HCT116 (cell line): ENCODE results near the gene CSNK2A1. TPM values are rescaled to one million over a fixed set of nuclear protein-coding genes. Genes with fewer than 3 reads are reported as not detected.

ENCODE experiments used
- ATAC-seq: fragments of 200-7000 bp; cut with Tn5 transposase; 2 replicates; pipeline ENCODE4 v1.9.1; 2020; ENCODE audit warnings: mild to moderate bottlenecking, moderate library complexity
- BruUV-seq: library from RNA; stranded (reverse); fragments of 400-500 nt; replicated peaks from 2 replicates; lab custom pipeline; 2021; lab: Mats Ljungman, UMichigan
- CTCF ChIA-PET: fragments of 300-600 bp; sonication (Branson Sonifier 250); formaldehyde crosslinking; loops from one replicate; lab custom pipeline; 2021; ENCODE audit warnings: antibody characterized with exemption; lab: Charles Lee
- POLR2A ChIA-PET: fragments of 300-600, 350-600 bp; sonication (Branson Sonifier 250); formaldehyde crosslinking; loops from one replicate; lab custom pipeline; 2021; ENCODE audit warnings: antibody characterized with exemption; lab: Charles Lee
- RAD21 ChIA-PET, 2 experiments: fragments of 300-600 bp; sonication (Branson Sonifier 250); formaldehyde crosslinking; loops; one replicate each; lab custom pipeline; 2023; ENCODE audit warnings: low total read pairs in 2 of 2; ENCODE audit not compliant: uncharacterized antibody in 2 of 2, unreplicated experiment in 2 of 2, low non-redundant PET in 1 of 2; lab: Charles Lee
- DNase-seq: peaks from one replicate; pipeline ENCODE4 v3.0.0-alpha.2; 2010; ENCODE audit warnings: low read depth, low spot score
- H2AFZ ChIP-seq: fragments of 200-600 bp; shearing (Covaris generic), sonication (generic); 2 replicates; pipeline ENCODE4 v1.6.1; 2017; ENCODE audit warnings: low read depth, mixed run types, mixed read lengths, antibody characterized with exemption, low read length; ENCODE audit not compliant: poor library complexity, severe bottlenecking
- H3K27ac ChIP-seq: 2 replicates; pipeline ENCODE4 v1.5.1; 2012; ENCODE audit warnings: low read depth, low read length
- H3K27me3 ChIP-seq: fragments of 200-600 bp; sonication (generic); 2 replicates; pipeline ENCODE4 v1.6.1; 2016; ENCODE audit warnings: mixed run types, low read length, mixed read lengths; ENCODE audit not compliant: insufficient read depth
- H3K36me3 ChIP-seq, 2 experiments: fragments of 200-500 bp in 1 of 2; fragments of 200-600 bp in 1 of 2; sonication (Bioruptor generic) in 1 of 2; sonication (generic) in 1 of 2; 2 replicates each; pipeline versions ENCODE4 v1.5.1 to v1.6.1; 2014 to 2016; ENCODE audit warnings: low read length in 2 of 2, inconsistent platforms in 1 of 2, mixed read lengths in 1 of 2, mixed run types in 1 of 2; ENCODE audit not compliant: insufficient read depth in 2 of 2, control insufficient read depth in 1 of 2
- H3K4me1 ChIP-seq, 2 experiments: fragments of 200-600 bp in 1 of 2; sonication (generic) in 1 of 2; 2 replicates each; pipeline versions ENCODE4 v1.5.1 to v1.6.1; 2012 to 2017; ENCODE audit warnings: low read length in 2 of 2, inconsistent platforms in 1 of 2, mild to moderate bottlenecking in 1 of 2, mixed read lengths in 1 of 2, mixed run types in 1 of 2, moderate library complexity in 1 of 2; ENCODE audit not compliant: insufficient read depth in 2 of 2, control insufficient read depth in 1 of 2
- H3K4me2 ChIP-seq: fragments of 200-600 bp; sonication (generic); 2 replicates; pipeline ENCODE4 v1.6.1; 2017; ENCODE audit warnings: mixed run types, low read length, mixed read lengths
- H3K4me3 ChIP-seq, 2 experiments: fragments of 200-600 bp in 1 of 2; sonication (generic) in 1 of 2; replicated peaks in 1 of 2; 2 replicates each; pipeline ENCODE4 v1.5.1; 2011 to 2016; ENCODE audit warnings: low read length in 2 of 2, control low read depth in 1 of 2, low read depth in 1 of 2, mild to moderate bottlenecking in 1 of 2, mixed read lengths in 1 of 2, mixed run types in 1 of 2
- H3K79me2 ChIP-seq: fragments of 200-600 bp; sonication (generic); 2 replicates; pipeline ENCODE4 v1.6.1; 2017; ENCODE audit warnings: mild to moderate bottlenecking, mixed run types, low read length, moderate library complexity, mixed read lengths; ENCODE audit not compliant: insufficient read depth
- H3K9ac ChIP-seq: fragments of 200-600 bp; sonication (generic); 2 replicates; pipeline ENCODE4 v1.6.1; 2016; ENCODE audit warnings: low read length, mixed read lengths
- H3K9me2 ChIP-seq: fragments of 200-600 bp; sonication (generic), shearing (Covaris generic); 2 replicates; pipeline ENCODE4 v1.6.1; 2017; ENCODE audit warnings: mixed run types, mild to moderate bottlenecking, moderate library complexity; ENCODE audit not compliant: insufficient read depth
- H3K9me3 ChIP-seq, 2 experiments: fragments of 200-500 bp in 1 of 2; fragments of 200-600 bp in 1 of 2; sonication (Bioruptor generic) in 1 of 2; sonication (generic) in 1 of 2; 2 replicates each; pipeline ENCODE4 v1.6.1; 2014 to 2017; ENCODE audit warnings: low read length in 2 of 2, mixed read lengths in 2 of 2, inconsistent platforms in 1 of 2, low read depth in 1 of 2, mild to moderate bottlenecking in 1 of 2, mixed run types in 1 of 2, moderate library complexity in 1 of 2; ENCODE audit not compliant: control insufficient read depth in 1 of 2, insufficient read depth in 1 of 2
- H4K20me1 ChIP-seq: fragments of 200-600 bp; sonication (generic), shearing (Covaris generic); 2 replicates; pipeline ENCODE4 v1.6.1; 2017; ENCODE audit warnings: mixed run types, mild to moderate bottlenecking, moderate library complexity; ENCODE audit not compliant: insufficient read depth
- ATF3 ChIP-seq: IDR thresholded peaks from 2 replicates; pipeline ENCODE4 v1.6.1; 2012
- CBX3 ChIP-seq: IDR thresholded peaks from 2 replicates; pipeline ENCODE4 v1.6.1; 2012; ENCODE audit warnings: low read depth
- CEBPB ChIP-seq: IDR thresholded peaks from 2 replicates; pipeline ENCODE4 v1.6.1; 2012; ENCODE audit warnings: low read depth
- CTCF ChIP-seq, 3 experiments: fragments of 200-600 bp in 1 of 3; sonication (generic) in 1 of 3; IDR thresholded peaks in 2 of 3; conservative IDR thresholded peaks in 1 of 3; 2 replicates each; pipeline ENCODE4 v1.5.1; 2012 to 2017; ENCODE audit warnings: low read depth in 2 of 3, low read length in 2 of 3, antibody characterized with exemption in 1 of 3, borderline replicate concordance in 1 of 3, control low read depth in 1 of 3, mild to moderate bottlenecking in 1 of 3, mixed read lengths in 1 of 3, mixed run types in 1 of 3, moderate library complexity in 1 of 3; ENCODE audit not compliant: insufficient read depth in 1 of 3
- EGR1 ChIP-seq: IDR thresholded peaks from 2 replicates; pipeline ENCODE4 v1.6.1; 2012; ENCODE audit warnings: low read depth
- ELF1 ChIP-seq: IDR thresholded peaks from 2 replicates; pipeline ENCODE4 v1.6.1; 2012; ENCODE audit warnings: low read depth, borderline replicate concordance
- EZH2 ChIP-seq: fragments of 200-600 bp; sonication (generic); IDR thresholded peaks from 2 replicates; pipeline ENCODE4 v1.6.1; 2017; ENCODE audit warnings: antibody characterized with exemption, mixed run types
- FOSL1 ChIP-seq: IDR thresholded peaks from 2 replicates; pipeline ENCODE4 v1.6.1; 2012; ENCODE audit warnings: low read depth
- JUND ChIP-seq: IDR thresholded peaks from 2 replicates; pipeline ENCODE4 v1.6.1; 2012
- POLR2A ChIP-seq: IDR thresholded peaks from 2 replicates; pipeline ENCODE4 v1.7.0; 2011; ENCODE audit warnings: borderline replicate concordance; ENCODE audit not compliant: insufficient read depth, insufficient read length; ENCODE audit errors: extremely low read depth
- POLR2AphosphoS5 ChIP-seq: IDR thresholded peaks from 2 replicates; pipeline ENCODE4 v1.6.1; 2011; ENCODE audit warnings: mild to moderate bottlenecking, low read depth, low read length, moderate library complexity
- SIN3A ChIP-seq: IDR thresholded peaks from 2 replicates; pipeline ENCODE4 v1.6.1; 2012; ENCODE audit warnings: low read depth
- SP1 ChIP-seq: IDR thresholded peaks from 2 replicates; pipeline ENCODE4 v1.6.1; 2012; ENCODE audit warnings: low read depth
- SRF ChIP-seq: IDR thresholded peaks from 2 replicates; pipeline ENCODE4 v1.6.1; 2012; ENCODE audit warnings: low read depth
- YY1 ChIP-seq: IDR thresholded peaks from 2 replicates; pipeline ENCODE4 v1.6.1; 2011; ENCODE audit warnings: low read length, low read depth, moderate library complexity, mild to moderate bottlenecking; ENCODE audit not compliant: insufficient replicate concordance; ENCODE audit errors: extremely low read depth
- ZFX ChIP-seq: fragments of 450-650 bp; IDR thresholded peaks from 2 replicates; pipeline ENCODE4 v1.6.1; 2017
- ZNF274 ChIP-seq: fragments of 200-500 bp; sonication (Bioruptor generic); IDR thresholded peaks from 2 replicates; pipeline ENCODE4 v1.6.1; 2014; ENCODE audit warnings: mild to moderate bottlenecking, low read depth, low read length, inconsistent platforms
- intact Hi-C: fragments of 100-400 bp; cut with micrococcal nuclease; formaldehyde crosslinking; loops from 2 replicates; pipeline ENCODE4 v1.10.0; 2022
- total RNA-seq: library from RNA; stranded (reverse); gene quantifications from one replicate; pipeline ENCODE4 v1.2.1, GENCODE V29; 2021; ENCODE audit not compliant: unreplicated experiment
- TF ChIP-seq, protein P1 (sequence below): IDR thresholded peaks from 2 replicates; pipeline ENCODE4 v1.6.1; 2012

The CSNK2A1 gene
- total RNA-seq, 1 experiment from 2014 or later: 284 TPM

- TF ChIP-seq ATF3 (no peak), SP1 (peak; percentile 27; the same call in 1 of the 2 replicates), CEBPB (no peak), SRF (no peak)
Observed at GRCh38 chr20:584161-584970, 40.8 kb upstream of the CSNK2A1 start (continued).

DNA sequence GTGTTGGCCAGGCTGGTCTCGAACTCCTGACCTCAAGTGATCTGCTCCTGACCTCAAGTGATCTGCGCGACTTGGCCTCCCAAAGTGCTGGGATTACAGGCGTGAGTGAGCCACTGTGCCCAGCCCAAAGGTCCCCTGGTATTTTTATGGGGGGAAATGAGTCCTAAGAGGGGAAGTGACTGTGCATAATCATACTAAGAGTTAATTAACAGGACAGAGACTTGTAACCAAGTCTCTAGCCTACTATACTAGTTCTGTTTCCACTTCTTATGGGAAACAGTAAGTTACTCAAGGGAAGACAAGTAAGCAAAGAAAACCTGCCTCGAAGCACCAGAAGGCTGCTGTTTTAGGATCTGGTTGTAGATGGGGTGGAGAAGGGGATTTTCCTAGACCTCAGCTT lies 38.6 kb upstream of the CSNK2A1 start:
- ATAC-seq: no peak
- ChIA-PET POLR2A (no interaction called here), RAD21 (no interaction called here), CTCF (no interaction called here)
- H3K9ac ChIP-seq: no peak overlapping the region
- no peaks in the 10 kb centered on the region for H4K20me1 ChIP-seq
- no peak overlapping the region for H3K4me2 ChIP-seq
- H3K9me2 ChIP-seq: no peaks in the 10 kb centered on the region
- H3K27me3 ChIP-seq: no peaks in the 10 kb centered on the region
- no peak overlapping the region for H2AFZ ChIP-seq
- H3K4me3 ChIP-seq: no peak overlapping the region
- no peak for DNase-seq
- no TSS peak for BruUV-seq
- intact Hi-C loops: no loop called here
- TF ChIP-seq ZNF274 (no peak), CTCF (IDR thresholded peaks at IDR 0.05 in 2 of 3, conservative IDR thresholded peaks at IDR 0.05 in 1 of 3; ENCODE audit: borderline replicate concordance in 1 of 3, insufficient read depth in 1 of 3, low read depth in 2 of 3, low read length in 2 of 3) (no peak), ELF1 (no peak), POLR2AphosphoS5 (no peak), SP1 (no peak), YY1 (no peak), SIN3A (no peak), CEBPB (no peak), CBX3 (no peak), EGR1 (no peak), JUND (no peak), ZFX (no peak), FOSL1 (no peak), POLR2A (no peak), SRF (no peak), ATF3 (no peak), EZH2 (no peak)
- TF ChIP-seq, protein P1, sequence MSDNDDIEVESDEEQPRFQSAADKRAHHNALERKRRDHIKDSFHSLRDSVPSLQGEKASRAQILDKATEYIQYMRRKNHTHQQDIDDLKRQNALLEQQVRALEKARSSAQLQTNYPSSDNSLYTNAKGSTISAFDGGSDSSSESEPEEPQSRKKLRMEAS: no peak
- H3K27ac ChIP-seq: no peak overlapping the region
- H3K9me3 ChIP-seq: no peaks in the 10 kb centered on the region
- no peaks in the 10 kb centered on the region for H3K36me3 ChIP-seq
- peaks cover 2 to 10% of the 10 kb centered on the region in 2 experiments; a peak in 3 of 4 replicates for H3K4me1 ChIP-seq
- H3K79me2 ChIP-seq: no peaks in the 10 kb centered on the region
